Astrocyte (in vitro differentiated cells and primary cell): ENCODE data around the gene UPF3B. TPM values are rescaled to one million over a fixed set of nuclear protein-coding genes. Genes with fewer than 3 reads are reported as not detected.

ENCODE experiments used
- DNase-seq: peaks from one replicate; pipeline ENCODE4 v3.0.0-alpha.2; 2010; ENCODE audit warnings: low read depth
- FAIRE-seq: peaks from 2 replicates; lab custom pipeline; 2011; peaks lifted over from hg19 to GRCh38; lab: Jason Lieb, UNC
- H2AFZ ChIP-seq: 2 replicates; pipeline ENCODE4 v1.6.0; 2012; ENCODE audit warnings: low read depth, low read length, inconsistent platforms
- H3K27ac ChIP-seq: 2 replicates; pipeline ENCODE4 v1.5.1; 2011; ENCODE audit warnings: low read depth, low read length, inconsistent platforms
- H3K27me3 ChIP-seq: 2 replicates; pipeline ENCODE4 v1.6.0; 2011; ENCODE audit warnings: low read length, inconsistent platforms; ENCODE audit not compliant: insufficient read depth
- H3K36me3 ChIP-seq: 2 replicates; pipeline ENCODE4 v1.5.1; 2011; ENCODE audit warnings: low read length, inconsistent platforms; ENCODE audit not compliant: insufficient read depth
- H3K4me1 ChIP-seq: 2 replicates; pipeline ENCODE4 v1.5.1; 2011; ENCODE audit warnings: low read length, inconsistent platforms; ENCODE audit not compliant: insufficient read depth
- H3K4me2 ChIP-seq: 2 replicates; pipeline ENCODE4 v1.6.0; 2012; ENCODE audit warnings: low read length, inconsistent platforms
- H3K4me3 ChIP-seq: 2 replicates; pipeline ENCODE4 v1.5.1; 2011; ENCODE audit warnings: low read depth, mild to moderate bottlenecking, low read length, inconsistent platforms; ENCODE audit not compliant: insufficient read depth
- H3K79me2 ChIP-seq: 2 replicates; pipeline ENCODE4 v1.6.0; 2012; ENCODE audit warnings: mild to moderate bottlenecking, low read length, inconsistent platforms; ENCODE audit not compliant: insufficient read depth
- H3K9ac ChIP-seq: 2 replicates; pipeline ENCODE4 v1.6.0; 2012; ENCODE audit warnings: mild to moderate bottlenecking, low read length, inconsistent platforms
- H3K9me3 ChIP-seq: 2 replicates; pipeline ENCODE4 v1.5.1; 2012; ENCODE audit warnings: low read depth, mild to moderate bottlenecking, low read length, inconsistent platforms; ENCODE audit not compliant: insufficient read depth
- H4K20me1 ChIP-seq: 2 replicates; pipeline ENCODE4 v1.6.0; 2012; ENCODE audit warnings: low read length, inconsistent platforms; ENCODE audit not compliant: insufficient read depth
- H3K27ac Mint-ChIP-seq: one replicate; pipeline ENCODE4 v1.8.0; 2021; ENCODE audit warnings: mild to moderate bottlenecking, mixed read lengths; ENCODE audit not compliant: unreplicated experiment
- H3K27me3 Mint-ChIP-seq: one replicate; pipeline ENCODE4 v1.8.0; 2021; ENCODE audit warnings: low read depth, mixed read lengths; ENCODE audit not compliant: unreplicated experiment
- H3K36me3 Mint-ChIP-seq: one replicate; pipeline ENCODE4 v1.8.0; 2021; ENCODE audit warnings: low read depth, mixed read lengths; ENCODE audit not compliant: unreplicated experiment
- H3K4me1 Mint-ChIP-seq: one replicate; pipeline ENCODE4 v1.8.0; 2021; ENCODE audit warnings: low read depth, mixed read lengths; ENCODE audit not compliant: unreplicated experiment
- H3K4me3 Mint-ChIP-seq: one replicate; pipeline ENCODE4 v1.8.0; 2021; ENCODE audit warnings: mild to moderate bottlenecking, moderate library complexity, mixed read lengths; ENCODE audit not compliant: unreplicated experiment
- H3K9me3 Mint-ChIP-seq: one replicate; pipeline ENCODE4 v1.8.0; 2021; ENCODE audit warnings: mild to moderate bottlenecking, mixed read lengths; ENCODE audit not compliant: unreplicated experiment
- CTCF ChIP-seq: IDR thresholded peaks from 2 replicates; pipeline ENCODE4 v1.5.1; 2011; ENCODE audit warnings: low read depth, mild to moderate bottlenecking, inconsistent platforms, low read length, moderate library complexity; ENCODE audit not compliant: insufficient read depth
- EZH2 ChIP-seq: IDR thresholded peaks from 2 replicates; pipeline ENCODE4 v1.6.1; 2012; ENCODE audit warnings: mild to moderate bottlenecking, low read length, inconsistent platforms; ENCODE audit not compliant: insufficient read depth
- total RNA-seq: library from RNA; stranded (reverse); gene quantifications from 2 replicates; pipeline ENCODE4 v1.2.1, GENCODE V29; 2021

The UPF3B gene
- total RNA-seq, 1 donor from 2014 or later: 8.8 TPM

- Mint-ChIP-seq H3K4me3 (no peak overlapping the region), H3K27ac (no peak overlapping the region)
These were observed 28.0 kb upstream of the UPF3B start for GRCh38 chrX:119880552-119881437.

GRCh38 chrX:119880076-119880475 is 27.3 kb upstream of the UPF3B start:
- Histone ChIP-seq H2AFZ (no peak overlapping the region), H3K27ac (no peak overlapping the region), H3K79me2 (no peaks in the 10 kb centered on the region), H3K27me3 (no peaks in the 10 kb centered on the region), H3K9me3 (no peaks in the 10 kb centered on the region), H3K4me1 (no peaks in the 10 kb centered on the region), H4K20me1 (no peaks in the 10 kb centered on the region), H3K36me3 (peaks cover 3% of the 10 kb centered on the region), H3K9ac (no peak overlapping the region), H3K4me3 (no peak overlapping the region), H3K4me2 (no peak overlapping the region)
- FAIRE-seq: no peak
- peaks cover 2% of the 10 kb centered on the region for H3K36me3 Mint-ChIP-seq
- TF ChIP-seq EZH2 (no peak), CTCF (no peak)
- no peak overlapping the region for H3K4me3 Mint-ChIP-seq
- H3K27ac Mint-ChIP-seq: no peak overlapping the region
- no peaks in the 10 kb centered on the region for H3K27me3 Mint-ChIP-seq
- H3K4me1 Mint-ChIP-seq: no peaks in the 10 kb centered on the region
- DNase-seq: no peak
- H3K9me3 Mint-ChIP-seq: no peaks in the 10 kb centered on the region

More at GRCh38 chrX:119880552-119881437, 28.0 kb upstream of the UPF3B start:
- Histone ChIP-seq H3K27ac (no peak overlapping the region), H2AFZ (no peak overlapping the region), H3K4me1 (no peaks in the 10 kb centered on the region), H4K20me1 (no peaks in the 10 kb centered on the region), H3K4me2 (no peak overlapping the region), H3K36me3 (peaks cover 3% of the 10 kb centered on the region), H3K9ac (no peak overlapping the region), H3K79me2 (no peaks in the 10 kb centered on the region), H3K4me3 (no peak overlapping the region), H3K27me3 (no peaks in the 10 kb centered on the region), H3K9me3 (no peaks in the 10 kb centered on the region)
- TF ChIP-seq CTCF (peak; percentile 52), EZH2 (no peak)
- H3K9me3 Mint-ChIP-seq: no peaks in the 10 kb centered on the region
- no peaks in the 10 kb centered on the region for H3K4me1 Mint-ChIP-seq
- DNase-seq: peak; percentile 29
- FAIRE-seq: peak; percentile 93
- peaks cover 2% of the 10 kb centered on the region for H3K36me3 Mint-ChIP-seq
- no peaks in the 10 kb centered on the region for H3K27me3 Mint-ChIP-seq

GRCh38 chrX:119878740-119879139 is 26.0 kb upstream of the UPF3B start:
- Mint-ChIP-seq H3K4me1 (no peaks in the 10 kb centered on the region), H3K27me3 (no peaks in the 10 kb centered on the region), H3K36me3 (peaks cover 2% of the 10 kb centered on the region)

More at GRCh38 chrX:119878740-119879139, 26.0 kb upstream of the UPF3B start:
- Histone ChIP-seq H3K9ac (no peak overlapping the region), H3K79me2 (peaks cover 3% of the 10 kb centered on the region), H4K20me1 (no peaks in the 10 kb centered on the region), H3K36me3 (peaks cover 3% of the 10 kb centered on the region), H3K4me2 (no peak overlapping the region), H3K27ac (no peak overlapping the region), H2AFZ (no peak overlapping the region), H3K4me3 (no peak overlapping the region), H3K4me1 (no peaks in the 10 kb centered on the region), H3K9me3 (no peaks in the 10 kb centered on the region), H3K27me3 (no peaks in the 10 kb centered on the region)
- H3K27ac Mint-ChIP-seq: no peak overlapping the region
- no peak overlapping the region for H3K4me3 Mint-ChIP-seq
- no peak for FAIRE-seq
- no peak for DNase-seq
- TF ChIP-seq EZH2: no peak
- no peak for TF ChIP-seq CTCF
- no peaks in the 10 kb centered on the region for H3K9me3 Mint-ChIP-seq
